Glomerular visceral epithelial cell (primary cell): ENCODE data around the gene CITED4.
"Not testable (repeated sequence)": the region's sequence is repeated elsewhere in the genome, so short reads cannot be mapped to it uniquely, and the experiment has no call there.

Source experiments
- DNase-seq: peaks from one replicate; pipeline ENCODE4 v3.0.0-alpha.2; 2016; ENCODE audit errors: extremely low spot score

CITED4 gene

GRCh38 chr1:40862008-40862863 lies at the start of gene CITED4:
Gene CITED4 (minus strand): TSS chr1:40862363. CDS start chr1:40862127, 236 bp downstream.
- peak; percentile 95 for DNase-seq

DNA sequence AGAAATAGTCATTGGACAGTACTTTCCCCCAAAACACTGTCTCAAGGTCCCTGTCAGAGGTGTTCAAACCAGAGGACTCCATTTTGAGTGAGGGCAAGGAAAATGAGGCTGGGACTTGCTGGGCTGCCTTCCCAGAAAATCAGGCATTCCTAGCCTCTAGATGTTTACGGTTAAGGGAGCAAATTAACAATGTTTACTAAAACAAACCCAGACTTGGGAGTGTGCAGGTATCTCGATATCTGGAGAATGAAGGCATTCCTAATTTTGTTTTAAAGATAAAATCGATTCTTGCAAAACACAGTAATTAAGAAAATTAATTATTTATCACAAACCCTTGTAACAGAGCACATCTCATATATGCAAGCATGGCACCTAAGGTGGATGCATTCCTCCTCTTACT lies 48.9 kb upstream of the CITED4 start:
- DNase-seq, result no peak

- no peak for DNase-seq
These were observed 47.1 kb upstream of the CITED4 start for GRCh38 chr1:40909281-40909680.

DNA sequence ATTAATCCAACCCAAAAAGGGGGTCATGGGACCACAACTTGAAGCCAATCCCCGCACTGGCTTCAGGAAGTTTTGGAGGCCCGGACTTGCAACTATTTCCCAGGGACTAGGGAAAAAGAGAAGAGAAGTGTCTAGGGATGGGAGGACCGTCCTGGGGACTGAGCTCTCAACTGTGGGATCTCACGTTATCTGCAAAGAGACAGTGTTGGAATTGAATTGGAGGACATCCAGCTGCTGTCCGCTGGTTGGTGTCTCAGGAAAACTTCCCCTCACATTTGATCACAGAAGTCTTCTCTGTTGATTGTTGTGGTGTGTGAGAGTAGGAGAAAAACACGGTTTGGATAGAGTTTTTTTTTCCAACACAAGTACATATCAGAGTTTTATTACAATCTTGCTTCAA lies 46.2 kb upstream of the CITED4 start:
- DNase-seq, result no peak

DNA sequence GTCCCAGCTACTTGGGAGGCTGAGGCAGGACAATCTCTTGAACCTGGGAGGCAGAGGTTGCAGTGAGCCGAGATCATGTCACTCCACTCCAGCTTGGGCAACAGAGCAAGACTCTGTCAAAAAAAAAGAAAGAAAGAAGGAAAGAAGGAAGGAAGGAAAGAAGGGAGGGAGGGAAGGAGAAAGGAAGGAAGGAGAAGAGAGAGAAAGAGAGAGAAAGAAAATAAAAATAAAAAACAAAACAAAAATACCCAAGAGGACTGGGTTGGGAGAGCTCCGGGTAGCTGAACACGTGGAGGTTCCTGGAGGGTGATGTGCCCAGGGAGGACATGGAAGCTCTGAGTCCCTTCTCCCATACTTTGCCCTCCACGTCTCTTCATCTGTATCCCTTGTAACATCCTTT lies 45.7 kb upstream of the CITED4 start:
- DNase-seq, result no peak

- DNase-seq, result no peak
These were observed 44.7 kb upstream of the CITED4 start for GRCh38 chr1:40906781-40907400.

DNA sequence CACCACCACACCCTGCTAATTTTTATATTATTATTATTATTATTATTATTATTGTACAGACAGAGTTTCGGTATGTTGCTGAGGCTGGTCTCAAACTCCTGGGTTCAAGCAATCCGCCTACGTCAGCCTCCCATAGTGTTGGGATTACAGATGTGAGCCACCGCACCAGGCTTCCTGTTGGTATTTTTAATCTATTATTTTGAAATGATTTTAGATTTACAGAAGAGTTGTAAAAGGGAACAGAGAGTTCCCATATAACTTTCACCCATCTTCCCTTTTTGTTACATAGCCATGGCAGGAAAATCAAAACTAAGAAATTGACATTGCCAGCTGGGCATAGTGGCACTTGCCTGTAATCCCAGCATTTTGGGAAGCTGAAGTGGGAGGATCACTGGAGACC lies 42.9 kb upstream of the CITED4 start:
- DNase-seq, result no peak

DNA sequence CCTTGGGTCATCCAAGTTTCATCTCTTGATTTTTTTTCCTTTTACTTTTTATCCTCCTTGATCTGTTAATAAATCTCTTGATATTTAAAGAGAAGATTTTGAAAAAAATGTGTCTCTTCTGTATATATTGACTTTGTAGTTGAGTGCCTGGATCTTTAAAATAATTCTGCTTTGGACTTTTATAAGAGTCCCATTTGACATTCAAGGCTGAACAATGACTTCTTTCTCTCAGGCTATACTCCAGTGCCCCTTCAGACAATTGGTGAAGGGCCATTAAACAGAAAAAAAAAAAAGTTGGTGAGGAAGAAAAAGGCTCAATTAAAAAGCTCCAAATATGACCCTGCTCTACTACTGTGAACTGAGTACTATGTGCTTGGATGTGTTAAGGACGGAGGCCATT lies 40.9 kb upstream of the CITED4 start:
- no peak for DNase-seq

DNA sequence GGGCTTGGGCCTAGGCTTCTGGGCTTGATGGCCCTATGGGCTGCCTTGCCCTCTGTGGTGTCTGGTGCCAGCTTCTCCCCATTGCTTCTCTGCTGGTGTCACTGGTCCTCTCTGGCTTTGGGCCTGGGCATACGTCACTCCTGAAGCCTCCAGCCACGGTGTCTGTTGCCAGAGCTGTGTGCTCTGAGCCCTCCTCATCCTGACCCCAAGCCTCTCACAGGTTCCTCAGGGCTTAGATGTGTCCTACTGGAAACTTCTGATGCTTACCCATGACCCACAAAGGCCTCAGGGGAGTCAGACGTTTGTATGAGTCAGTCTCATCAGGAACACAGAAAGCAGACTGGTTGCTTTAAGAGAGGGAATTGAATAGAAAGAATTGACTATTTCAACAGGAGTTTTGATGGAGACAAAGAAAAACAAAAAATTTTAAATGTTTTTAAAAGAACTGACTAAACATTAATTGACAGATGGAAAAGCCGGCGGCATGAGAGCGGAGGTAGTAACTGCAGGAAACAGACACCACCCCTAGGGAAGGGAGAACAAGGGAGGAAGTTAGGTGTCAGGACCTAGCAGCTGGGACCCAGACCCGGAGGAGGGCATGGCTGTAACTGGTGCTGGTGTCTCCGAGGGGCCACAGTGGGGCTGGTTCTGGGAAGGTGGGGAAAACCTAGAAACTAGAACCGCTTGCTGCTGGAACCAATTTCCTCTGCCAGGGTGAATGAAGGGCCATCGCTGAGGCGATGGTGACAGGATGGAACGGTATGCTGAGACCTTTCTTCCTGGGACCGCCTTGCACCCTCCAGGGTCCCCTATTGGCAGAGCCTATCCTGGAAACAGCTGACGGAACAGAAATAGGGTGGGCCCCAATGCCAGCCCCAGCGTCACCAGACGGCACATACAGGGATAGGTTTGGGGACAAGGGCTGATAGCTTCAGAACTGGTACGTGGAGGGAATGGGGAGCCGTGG lies 40.0 kb upstream of the CITED4 start:
- peak; percentile 20 for DNase-seq

DNA sequence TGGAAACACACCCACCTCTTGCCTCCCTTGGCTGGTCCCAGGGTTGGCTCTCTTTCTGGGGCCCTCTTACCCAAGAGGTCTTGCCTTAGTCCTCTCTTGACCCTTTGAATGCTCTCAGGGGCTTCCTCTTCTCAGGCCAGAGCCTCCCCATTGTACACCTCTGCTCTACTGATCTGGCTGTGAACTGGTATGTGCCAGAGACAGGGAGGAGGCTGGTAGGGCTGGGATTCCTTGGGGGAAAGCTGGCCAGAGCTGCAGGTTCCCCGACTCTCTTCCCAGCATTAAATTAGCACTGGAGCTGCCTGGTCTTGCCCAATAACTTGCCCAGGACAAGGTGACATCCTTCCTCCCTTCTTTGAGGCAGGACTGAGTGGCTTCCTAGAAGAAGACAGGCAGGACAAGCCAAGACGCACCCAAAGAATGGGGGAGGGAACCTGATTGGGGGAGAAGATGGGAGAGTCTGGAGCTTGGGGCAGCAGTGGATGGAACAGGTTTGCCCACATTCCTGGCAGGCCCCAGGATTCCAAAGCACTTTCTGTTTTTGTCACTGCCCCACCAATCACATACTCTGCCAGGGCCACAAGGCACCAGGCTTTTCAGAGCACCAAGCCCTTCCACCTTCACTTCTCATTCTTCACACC lies 37.2 kb upstream of the CITED4 start:
- no peak for DNase-seq

GRCh38 chr1:40898431-40898901 lies 36.3 kb upstream of the CITED4 start:
- peak; percentile 72 for DNase-seq

GRCh38 chr1:40897513-40897912 lies 35.4 kb upstream of the CITED4 start:
- peak; percentile 57 for DNase-seq

GRCh38 chr1:40896482-40896881 lies 34.3 kb upstream of the CITED4 start:
- DNase-seq, result no peak

DNA sequence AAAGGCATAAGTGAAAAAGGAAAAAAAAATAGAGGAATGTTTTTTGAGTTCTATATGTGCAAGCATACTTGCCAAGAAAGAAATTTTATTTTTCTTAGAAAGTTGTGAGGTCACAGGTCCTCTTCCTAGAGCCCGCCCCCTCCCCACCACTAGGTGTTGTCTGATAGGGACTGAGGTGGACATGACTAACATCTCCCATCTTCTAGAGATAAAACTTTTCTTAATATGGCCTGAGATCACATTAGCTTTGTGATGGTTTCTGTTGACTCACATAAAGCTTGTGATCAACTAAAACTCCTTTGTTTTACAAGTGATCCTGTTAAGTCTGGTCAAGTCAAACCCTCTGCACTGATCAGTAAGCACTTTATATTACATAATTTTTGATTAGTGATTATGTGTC lies 33.4 kb upstream of the CITED4 start:
- DNase-seq, result no peak

- not testable (repeated sequence) for DNase-seq
These were observed 32.7 kb upstream of the CITED4 start for GRCh38 chr1:40894858-40895257.

- no peak for DNase-seq
These were observed 32.3 kb upstream of the CITED4 start for GRCh38 chr1:40894455-40894854.

GRCh38 chr1:40893946-40894345 lies 31.8 kb upstream of the CITED4 start:
- DNase-seq, result no peak

DNA sequence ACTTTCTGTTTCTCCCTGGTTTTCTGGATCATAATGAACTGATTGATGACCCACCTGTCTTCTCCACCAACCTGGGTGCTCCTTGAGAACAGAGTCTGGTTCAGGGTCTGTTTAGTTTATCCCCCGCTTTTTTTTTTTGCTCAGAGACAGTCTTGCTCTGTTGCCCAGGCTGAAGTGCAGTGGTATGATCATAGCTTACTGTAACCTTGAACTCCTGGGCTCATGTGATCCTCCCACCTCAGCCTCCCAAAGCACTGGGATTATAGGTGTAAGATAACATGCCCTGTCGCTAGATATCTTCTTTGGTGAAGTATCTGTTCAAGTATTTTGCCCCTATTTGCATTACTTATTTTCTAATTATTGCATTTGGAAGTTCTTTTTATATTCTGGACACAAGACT lies 30.2 kb upstream of the CITED4 start:
- no peak for DNase-seq

DNA sequence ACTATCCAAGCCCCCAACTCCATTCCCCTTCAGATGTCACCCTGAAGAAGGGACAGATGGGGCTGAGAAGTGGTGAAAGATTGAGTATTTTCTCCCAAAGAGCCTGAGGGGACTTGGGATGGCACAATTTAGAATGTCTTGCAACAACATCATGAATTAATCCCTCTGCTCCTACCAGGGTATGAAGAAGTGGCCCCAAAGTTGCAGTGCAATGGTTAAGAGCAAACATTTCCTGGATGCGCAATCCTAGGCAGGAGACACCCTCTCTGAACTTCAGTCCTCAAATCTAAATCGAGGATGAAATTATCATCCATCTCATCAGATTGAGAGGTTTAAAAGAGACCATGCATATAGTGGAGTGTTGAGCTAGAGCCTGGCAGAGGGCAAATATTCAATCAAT lies 28.6 kb upstream of the CITED4 start:
- no peak for DNase-seq

DNA sequence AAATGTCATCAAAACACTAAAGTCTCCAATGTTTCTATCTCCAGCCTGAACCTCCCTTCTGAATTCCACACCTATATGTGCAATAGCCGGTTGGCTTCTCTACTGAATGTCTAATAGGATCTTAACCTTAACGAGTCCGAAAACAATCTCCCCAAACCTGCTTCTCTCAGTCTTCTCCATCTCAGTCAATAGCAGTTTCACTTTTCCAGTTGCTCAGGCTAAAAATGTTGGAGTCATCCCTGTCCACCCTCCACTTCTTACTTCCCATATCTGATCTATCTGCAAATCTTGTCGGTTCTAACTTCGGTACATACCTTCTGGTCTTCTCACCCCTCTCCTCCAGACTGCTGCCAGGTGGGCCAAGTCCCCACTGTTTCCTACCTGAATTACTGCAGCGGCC lies 25.5 kb upstream of the CITED4 start:
- DNase-seq, result no peak

DNA sequence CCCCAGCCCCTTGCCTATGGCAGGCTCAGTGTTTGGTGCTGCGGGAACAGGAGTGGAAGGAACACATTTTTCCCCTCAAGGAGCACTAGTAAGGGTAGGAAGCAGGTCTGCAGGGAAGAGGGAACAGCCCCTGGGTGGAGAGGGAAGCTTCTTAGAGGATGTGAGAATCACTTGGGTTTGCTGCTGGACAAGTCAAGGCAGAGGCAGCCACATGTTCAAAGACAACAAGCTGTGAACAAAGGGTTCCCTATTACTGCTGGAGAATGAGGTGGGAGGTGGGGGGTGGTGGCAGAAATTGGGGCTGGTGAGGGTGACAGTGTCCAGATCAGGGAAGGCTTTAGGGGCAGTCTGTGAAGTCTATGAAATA lies 24.8 kb upstream of the CITED4 start:
- no peak for DNase-seq
